T-cell (primary cell): ENCODE measurements around the gene MYCL. TPM values are rescaled to one million over a fixed set of nuclear protein-coding genes. Genes with fewer than 3 reads are reported as not detected.
"Not testable (repeated sequence)": the region's sequence is repeated elsewhere in the genome, so short reads cannot be mapped to it uniquely, and the experiment has no call there.

ENCODE experiments used
- ATAC-seq, 4 experiments: fragments of 200-7000 bp in 3 of 4; fragments of 150-1000 bp in 1 of 4; cut with Tn5 transposase; replicated peaks in 1 of 4; 1 replicate in 3 of 4; 2 replicates in 1 of 4; pipeline ENCODE4 v1.10.0; 2021; ENCODE audit warnings: moderate library complexity in 3 of 4, mild to moderate bottlenecking in 2 of 4, moderate number of reproducible peaks in 1 of 4
- CTCF ChIA-PET, 2 donors: fragments of 300-600 bp; sonication (Branson Sonifier 250); formaldehyde crosslinking; loops; one replicate each; lab custom pipeline; 2022; ENCODE audit warnings: antibody characterized with exemption in 2 of 2; lab: Charles Lee
- POLR2A ChIA-PET, 2 donors: fragments of 300-600 bp; sonication (Branson Sonifier 250); formaldehyde crosslinking; loops; one replicate each; lab custom pipeline; 2022; ENCODE audit warnings: antibody characterized with exemption in 2 of 2; lab: Charles Lee
- DNase-seq, 35 experiments: peaks; one replicate each; pipeline versions ENCODE4 v3.0.0 to v3.0.0-alpha.2; 2013 to 2023
- H3K27ac ChIP-seq: one replicate; pipeline ENCODE4 v1.5.1; 2013; ENCODE audit warnings: low read length
- H3K27me3 ChIP-seq, 2 experiments: replicated peaks in 1 of 2; 1 replicate in 1 of 2; 2 replicates in 1 of 2; pipeline versions ENCODE4 v1.6.1 to v1.7.0; 2013; ENCODE audit warnings: low read length in 1 of 2, mixed read lengths in 1 of 2; ENCODE audit not compliant: control insufficient read depth in 2 of 2, insufficient read depth in 2 of 2; ENCODE audit errors: extremely low read depth in 1 of 2
- H3K36me3 ChIP-seq, 2 donors: 1 replicate in 1 of 2; 2 replicates in 1 of 2; pipeline versions ENCODE4 v1.6.1 to v1.7.0; 2013; ENCODE audit warnings: low read length in 1 of 2; ENCODE audit not compliant: control insufficient read depth in 2 of 2, insufficient read depth in 1 of 2; ENCODE audit errors: extremely low read depth in 1 of 2
- H3K4me1 ChIP-seq, 2 experiments: 1 replicate in 1 of 2; 2 replicates in 1 of 2; pipeline versions ENCODE4 v1.6.1 to v1.7.0; 2013; ENCODE audit warnings: low read length in 2 of 2, mixed read lengths in 1 of 2; ENCODE audit not compliant: insufficient read depth in 2 of 2, control insufficient read depth in 1 of 2; ENCODE audit errors: extremely low read depth in 1 of 2
- H3K4me3 ChIP-seq, 2 donors: 1 replicate in 1 of 2; 2 replicates in 1 of 2; pipeline versions ENCODE4 v1.5.1 to v1.7.0; 2013; ENCODE audit warnings: mild to moderate bottlenecking in 2 of 2, low read length in 1 of 2, moderate library complexity in 1 of 2; ENCODE audit not compliant: control insufficient read depth in 1 of 2; ENCODE audit errors: extremely low read depth in 1 of 2
- H3K9me3 ChIP-seq: 2 replicates; pipeline ENCODE4 v1.7.0; 2013
- H3K27ac Mint-ChIP-seq, 2 donors: one replicate each; pipeline ENCODE4 v1.8.0; 2020 to 2021; ENCODE audit warnings: mild to moderate bottlenecking in 2 of 2, mixed read lengths in 2 of 2
- H3K27me3 Mint-ChIP-seq, 2 donors: one replicate each; pipeline ENCODE4 v1.8.0; 2021 to 2022; ENCODE audit warnings: mixed read lengths in 2 of 2
- H3K36me3 Mint-ChIP-seq: one replicate; pipeline ENCODE4 v1.8.0; 2021; ENCODE audit warnings: mixed read lengths
- H3K4me1 Mint-ChIP-seq, 3 donors: one replicate each; pipeline ENCODE4 v1.8.0; 2020 to 2022; ENCODE audit warnings: mixed read lengths in 3 of 3, mild to moderate bottlenecking in 1 of 3
- H3K4me3 Mint-ChIP-seq, 3 donors: one replicate each; pipeline ENCODE4 v1.8.0; 2020 to 2022; ENCODE audit warnings: mild to moderate bottlenecking in 3 of 3, mixed read lengths in 3 of 3, moderate library complexity in 3 of 3
- H3K9me3 Mint-ChIP-seq, 3 donors: one replicate each; pipeline ENCODE4 v1.8.0; 2020 to 2022; ENCODE audit warnings: mixed read lengths in 3 of 3
- WGBS: methylation state at CpG from one replicate; pipeline ENCODE4 v1.1.5; 2013; ENCODE audit warnings: missing lambda C conversion rate; ENCODE audit not compliant: insufficient coverage; 5-methylcytosine and 5-hydroxymethylcytosine counted together
- total RNA-seq, 35 experiments: library from RNA in 6 of 35; stranded (reverse) in 6 of 35; fragments of 120-200 nt in 1 of 35; gene quantifications; one replicate each; pipeline versions ENCODE4 v1.2.1 to v1.2.4 and lab custom pipeline; 2013 to 2026

MYCL gene
- total RNA-seq, 5 donors from 2014 or later (not counting 1 experiment from before 2014, with no cell fraction given): 0.13 to 0.38 (median 0.22) TPM

GRCh38 chr1:39871796-39872195, 29.9 kb downstream of the MYCL start:
- H3K9me3 Mint-ChIP-seq: no peaks in the 10 kb centered on the region
- Histone ChIP-seq H3K36me3 (peaks cover 0 to 3% of the 10 kb centered on the region in 2 donors), H3K4me1 (peaks cover 0 to 2% of the 10 kb centered on the region in 2 experiments), H3K4me3 (no peak overlapping the region), H3K27me3 (no peaks in the 10 kb centered on the region), H3K9me3 (no peaks in the 10 kb centered on the region), H3K27ac (no peak overlapping the region)
- no peak overlapping the region for H3K4me3 Mint-ChIP-seq
- POLR2A ChIA-PET: no interaction called here
- peaks cover 23% of the 10 kb centered on the region for H3K36me3 Mint-ChIP-seq
- H3K4me1 Mint-ChIP-seq: peaks cover 23 to 29% (median 29%) of the 10 kb centered on the region in 3 donors
- CTCF ChIA-PET: interaction anchor here in 1 of 2 donors (0.6 kb wide), 1 partner anchor 164 kb away, joined by 4 read pairs; no protein-coding TSS in a partner anchor
- no peaks in the 10 kb centered on the region for H3K27me3 Mint-ChIP-seq
- no peak overlapping the region for H3K27ac Mint-ChIP-seq
- ATAC-seq (no peak), DNase-seq (no peak)

GRCh38 chr1:39871043-39871442, 30.7 kb downstream of the MYCL start:
- H3K36me3 Mint-ChIP-seq: peaks cover 23% of the 10 kb centered on the region
- DNase-seq, H3K9me3 ChIP-seq, H3K4me3 ChIP-seq, H3K27me3 Mint-ChIP-seq, ATAC-seq, H3K4me1 ChIP-seq, CTCF ChIA-PET, H3K9me3 Mint-ChIP-seq, H3K27me3 ChIP-seq, H3K27ac Mint-ChIP-seq, H3K4me3 Mint-ChIP-seq, H3K27ac ChIP-seq, H3K36me3 ChIP-seq: not testable (repeated sequence)
- POLR2A ChIA-PET: interaction anchor here in 1 of 2 donors (0.8 kb wide), 1 partner anchor 168 kb away, joined by 3 read pairs; no protein-coding TSS in a partner anchor
- WGBS: 96% methylated on average over 11 of the region's 12 CpGs
- peaks cover 23 to 26% (median 24%) of the 10 kb centered on the region in 3 donors for H3K4me1 Mint-ChIP-seq

- POLR2A ChIA-PET, CTCF ChIA-PET, H3K4me3 Mint-ChIP-seq, ATAC-seq, H3K27ac ChIP-seq, H3K4me3 ChIP-seq, H3K9me3 ChIP-seq, H3K4me1 ChIP-seq, H3K27me3 ChIP-seq, H3K27me3 Mint-ChIP-seq, DNase-seq, H3K36me3 ChIP-seq, H3K27ac Mint-ChIP-seq, H3K9me3 Mint-ChIP-seq: not testable (repeated sequence)
- peaks cover 22% of the 10 kb centered on the region for H3K36me3 Mint-ChIP-seq
- H3K4me1 Mint-ChIP-seq: peaks cover 24 to 26% (median 24%) of the 10 kb centered on the region in 3 donors
- 96% methylated on average over 12 of the region's 37 CpGs for WGBS
Measured at GRCh38 chr1:39869538-39870112, 32.1 kb downstream of the MYCL start.

GRCh38 chr1:39866767-39867166, 35.0 kb downstream of the MYCL start:
- DNase-seq (no peak), ATAC-seq (no peak)
- H3K27ac ChIP-seq: no peak overlapping the region
- WGBS: 100% methylated on average over 2 of the region's 2 CpGs
- H3K4me1 Mint-ChIP-seq: peaks cover 12 to 21% (median 21%) of the 10 kb centered on the region in 3 donors
- no peak overlapping the region for H3K4me3 Mint-ChIP-seq
- no peaks in the 10 kb centered on the region for H3K9me3 ChIP-seq
- no peak overlapping the region for H3K4me3 ChIP-seq
- H3K27me3 ChIP-seq: no peaks in the 10 kb centered on the region
- no peak overlapping the region for H3K27ac Mint-ChIP-seq
- peaks cover 0 to 2% of the 10 kb centered on the region in 2 donors for H3K36me3 ChIP-seq
- H3K9me3 Mint-ChIP-seq: no peaks in the 10 kb centered on the region
- no peaks in the 10 kb centered on the region for H3K4me1 ChIP-seq
- ChIA-PET POLR2A (no interaction called here), CTCF (no interaction called here)
- no peaks in the 10 kb centered on the region for H3K27me3 Mint-ChIP-seq
- H3K36me3 Mint-ChIP-seq: peaks cover 33% of the 10 kb centered on the region

GRCh38 chr1:39865762-39866161, 36.0 kb downstream of the MYCL start:
- DNase-seq: no peak
- no peaks in the 10 kb centered on the region for H3K9me3 Mint-ChIP-seq
- no peak overlapping the region for H3K4me3 Mint-ChIP-seq

GRCh38 chr1:39863177-39863576, 38.5 kb downstream of the MYCL start:
- H3K9me3 ChIP-seq: no peaks in the 10 kb centered on the region
- ChIA-PET POLR2A (interaction anchor here in 1 of 2 donors (0.6 kb wide), 1 partner anchor 18 kb away, joined by 4 read pairs; no protein-coding TSS in a partner anchor), CTCF (interaction anchor here in 1 of 2 donors (0.6 kb wide), 1 partner anchor 13 kb away, joined by 6 read pairs; no protein-coding TSS in a partner anchor)
- no peak overlapping the region for H3K4me3 ChIP-seq
- ATAC-seq (no peak), DNase-seq (no peak)
- no peak overlapping the region for H3K4me3 Mint-ChIP-seq
- H3K27ac Mint-ChIP-seq: no peak overlapping the region
- no peaks in the 10 kb centered on the region for H3K4me1 ChIP-seq
- peaks cover 0 to 2% of the 10 kb centered on the region in 2 donors for H3K36me3 ChIP-seq
- H3K27ac ChIP-seq: no peak overlapping the region
- peaks cover 7 to 26% (median 23%) of the 10 kb centered on the region in 3 donors for H3K4me1 Mint-ChIP-seq
- H3K36me3 Mint-ChIP-seq: peaks cover 23% of the 10 kb centered on the region
- H3K27me3 ChIP-seq: no peaks in the 10 kb centered on the region
- no peaks in the 10 kb centered on the region for H3K27me3 Mint-ChIP-seq
- WGBS: no CpG with 5 or more reads among the region's 5 CpGs
- no peaks in the 10 kb centered on the region for H3K9me3 Mint-ChIP-seq

More at GRCh38 chr1:39865762-39866161, 36.0 kb downstream of the MYCL start:
- ChIA-PET CTCF (no interaction called here), POLR2A (no interaction called here)
- H3K4me1 Mint-ChIP-seq: peaks cover 9 to 23% (median 20%) of the 10 kb centered on the region in 3 donors
- Histone ChIP-seq H3K9me3 (no peaks in the 10 kb centered on the region), H3K4me1 (no peaks in the 10 kb centered on the region), H3K27ac (no peak overlapping the region), H3K27me3 (no peaks in the 10 kb centered on the region), H3K36me3 (peaks cover 0 to 2% of the 10 kb centered on the region in 2 donors), H3K4me3 (no peak overlapping the region)
- ATAC-seq: no peak
- no peak overlapping the region for H3K27ac Mint-ChIP-seq
- H3K36me3 Mint-ChIP-seq: peaks cover 31% of the 10 kb centered on the region
- 100% methylated on average over 1 of the region's 1 CpG for WGBS
- H3K27me3 Mint-ChIP-seq: no peaks in the 10 kb centered on the region
